Fibroblast of lung (primary cell): ENCODE data around the gene GRID1. TPM values are rescaled to one million over a fixed set of nuclear protein-coding genes. Genes with fewer than 3 reads are reported as not detected.
A peak's percentile ranks its signal among the peaks of the same experiment; 100 is the strongest.

Source experiments
- DNase-seq, 2 donors: peaks; one replicate each; pipeline versions ENCODE4 v3.0.0 to v3.0.0-alpha.2; 2010; ENCODE audit warnings: low read depth in 2 of 2
- H2AFZ ChIP-seq: 2 replicates; pipeline ENCODE4 v1.5.1; 2012; ENCODE audit warnings: low read length, control low read depth, inconsistent platforms
- H3K27ac ChIP-seq: 2 replicates; pipeline ENCODE4 v1.5.1; 2011; ENCODE audit warnings: low read length, control low read depth; ENCODE audit not compliant: insufficient read depth
- H3K27me3 ChIP-seq: 2 replicates; pipeline ENCODE4 v1.5.1; 2011; ENCODE audit warnings: mild to moderate bottlenecking, low read length; ENCODE audit not compliant: control insufficient read depth, insufficient read depth
- H3K36me3 ChIP-seq: 2 replicates; pipeline ENCODE4 v1.5.1; 2011; ENCODE audit warnings: low read length; ENCODE audit not compliant: control insufficient read depth, insufficient read depth
- H3K4me1 ChIP-seq: 2 replicates; pipeline ENCODE4 v1.5.1; 2011; ENCODE audit warnings: low read length; ENCODE audit not compliant: control insufficient read depth, insufficient read depth; ENCODE audit errors: extremely low read depth
- H3K4me2 ChIP-seq: 2 replicates; pipeline ENCODE4 v1.5.1; 2011; ENCODE audit warnings: low read length, control low read depth; ENCODE audit not compliant: insufficient read depth; ENCODE audit errors: extremely low read depth
- H3K4me3 ChIP-seq, 4 experiments: fragments of 200-600 bp in 1 of 4; sonication (generic) in 1 of 4; replicated peaks in 1 of 4; 2 replicates each; pipeline ENCODE4 v1.5.1; 2011 to 2016; ENCODE audit warnings: low read length in 4 of 4, low read depth in 3 of 4, mild to moderate bottlenecking in 3 of 4, control low read depth in 2 of 4, inconsistent platforms in 1 of 4, mixed read lengths in 1 of 4; ENCODE audit not compliant: insufficient read depth in 1 of 4; ENCODE audit errors: control extremely low read depth in 1 of 4
- H3K79me2 ChIP-seq: 2 replicates; pipeline ENCODE4 v1.5.1; 2012; ENCODE audit warnings: mild to moderate bottlenecking, low read length, inconsistent platforms; ENCODE audit not compliant: control insufficient read depth, insufficient read depth
- H3K9ac ChIP-seq: 2 replicates; pipeline ENCODE4 v1.5.1; 2011; ENCODE audit warnings: mild to moderate bottlenecking, low read length, control low read depth; ENCODE audit not compliant: insufficient read depth
- H3K9me3 ChIP-seq: 2 replicates; pipeline ENCODE4 v1.5.1; 2012; ENCODE audit warnings: low read depth, low read length; ENCODE audit not compliant: control insufficient read depth, insufficient read depth
- H4K20me1 ChIP-seq: 2 replicates; pipeline ENCODE4 v1.5.1; 2011; ENCODE audit warnings: low read length; ENCODE audit not compliant: control insufficient read depth, insufficient read depth; ENCODE audit errors: extremely low read depth
- CTCF ChIP-seq, 2 donors: IDR thresholded peaks in 1 of 2; conservative IDR thresholded peaks in 1 of 2; 1 replicate in 1 of 2; 2 replicates in 1 of 2; pipeline ENCODE4 v1.5.1; 2011 to 2012; ENCODE audit warnings: low read length in 2 of 2, control low read depth in 1 of 2, inconsistent platforms in 1 of 2, low read depth in 1 of 2, mild to moderate bottlenecking in 1 of 2
- EZH2 ChIP-seq: IDR thresholded peaks from 2 replicates; pipeline ENCODE4 v1.5.1; 2012; ENCODE audit warnings: low read length, control low read depth, mild to moderate bottlenecking; ENCODE audit errors: missing control alignments
- polyA plus RNA-seq, 2 donors: library from polyadenylated mRNA; depleted of rRNA in 1 of 2; stranded (reverse) in 1 of 2; unstranded in 1 of 2; fragments of >200 nt; gene quantifications; 2 replicates each; pipeline ENCODE4 v1.2.1, GENCODE V29; 2011 to 2012; ENCODE audit warnings: missing spikeins in 1 of 2
- total RNA-seq: library from RNA; depleted of rRNA; stranded (reverse); fragments of >200 nt; gene quantifications from 2 replicates; pipeline ENCODE4 v1.2.1, GENCODE V29; 2014

GRID1 gene
- total and polyA plus RNA-seq, 2 donors (not counting 1 experiment from before 2014, with no cell fraction given) = 0.03 to 0.33 TPM

- no peak for TF ChIP-seq CTCF (conservative IDR thresholded peaks at IDR 0.05 in 1 of 2, IDR thresholded peaks at IDR 0.05 in 1 of 2; ENCODE audit: low read depth in 1 of 2, low read length in 2 of 2)
- Histone ChIP-seq H2AFZ (no peak overlapping the region), H3K9ac (no peak overlapping the region), H3K4me1 (peaks cover 2% of the 10 kb centered on the region), H3K27me3 (no peaks in the 10 kb centered on the region), H3K4me3 (no peak overlapping the region), H3K9me3 (no peaks in the 10 kb centered on the region), H3K36me3 (no peaks in the 10 kb centered on the region), H3K79me2 (no peaks in the 10 kb centered on the region), H4K20me1 (no peaks in the 10 kb centered on the region), H3K4me2 (no peak overlapping the region), H3K27ac (no peak overlapping the region)
- peak; percentile 45 to 57 for DNase-seq
Measured at GRCh38 chr10:86413046-86413728, 46.6 kb upstream of the GRID1 start.

DNA sequence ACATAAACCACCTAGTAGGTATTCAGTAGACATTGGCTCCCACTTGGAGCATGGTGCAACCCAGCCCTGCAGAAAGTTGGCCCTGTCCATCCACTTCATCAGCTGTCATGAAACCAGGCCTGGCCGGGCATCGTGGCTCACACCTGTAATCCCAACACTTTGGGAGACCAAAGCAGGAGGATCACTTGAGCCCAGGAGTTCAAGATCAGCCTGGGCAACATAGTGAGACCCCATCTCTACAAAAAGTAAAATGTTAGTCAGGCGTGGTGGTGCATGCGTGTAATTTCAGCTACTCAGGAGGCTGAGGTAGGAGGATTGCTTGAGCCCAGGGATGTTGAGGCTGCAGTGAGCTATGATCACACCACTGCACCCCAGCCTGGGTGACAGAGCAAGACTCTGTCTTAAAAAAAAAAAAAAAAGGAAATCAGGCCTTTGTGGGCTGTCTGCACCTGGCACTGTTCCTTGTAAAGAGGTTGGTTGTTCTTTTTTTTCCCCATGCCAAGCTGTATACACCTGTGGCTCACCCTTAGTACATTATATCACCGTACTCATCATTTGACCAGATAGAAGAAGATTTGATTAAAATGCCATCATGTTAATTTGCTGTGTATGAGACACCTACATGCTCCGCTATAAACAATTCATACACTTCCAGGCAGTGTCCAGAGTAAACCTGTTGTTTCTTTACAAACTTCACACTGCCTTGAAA, 45.4 kb upstream of the GRID1 start:
- Histone ChIP-seq H3K27me3 (no peaks in the 10 kb centered on the region), H3K36me3 (no peaks in the 10 kb centered on the region), H3K9ac (no peak overlapping the region), H4K20me1 (no peaks in the 10 kb centered on the region), H3K27ac (no peak overlapping the region), H3K4me3 (no peak overlapping the region), H3K4me1 (peaks cover 2% of the 10 kb centered on the region), H3K4me2 (no peak overlapping the region), H3K79me2 (no peaks in the 10 kb centered on the region), H2AFZ (peak overlapping the region; percentile 45), H3K9me3 (no peaks in the 10 kb centered on the region)
- TF ChIP-seq CTCF (conservative IDR thresholded peaks at IDR 0.05 in 1 of 2, IDR thresholded peaks at IDR 0.05 in 1 of 2; ENCODE audit: low read depth in 1 of 2, low read length in 2 of 2) = no peak
- no peak for TF ChIP-seq EZH2
- no peak for DNase-seq

DNA sequence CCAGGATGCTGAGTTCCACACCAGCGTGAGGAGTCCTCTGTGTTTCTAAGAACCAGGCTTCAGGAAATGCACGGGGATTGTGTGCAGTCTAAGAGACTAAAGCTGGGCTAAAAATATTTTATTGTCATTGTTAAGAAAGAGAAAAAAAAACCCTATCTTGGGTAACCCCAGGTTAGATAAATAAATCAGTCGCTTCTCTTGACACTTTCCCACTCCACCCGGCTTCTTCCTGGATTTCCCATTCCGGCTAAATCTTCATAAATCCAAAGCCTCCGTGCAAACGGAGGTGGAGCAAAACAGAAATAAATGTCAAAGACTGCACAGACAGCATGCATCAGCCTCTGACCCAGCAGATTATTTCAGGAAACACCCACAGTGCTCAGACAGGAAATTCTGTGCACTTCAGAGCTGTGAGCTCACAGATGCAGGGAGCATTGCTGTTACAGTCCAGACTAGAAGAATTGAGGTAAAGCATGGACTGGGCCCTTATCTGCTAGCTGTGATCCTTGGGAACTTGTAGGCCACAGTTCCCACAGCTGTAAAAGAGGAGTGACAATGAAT, 44.8 kb upstream of the GRID1 start:
- peak overlapping the region; percentile 45 for H2AFZ ChIP-seq
- no peak overlapping the region for H3K4me3 ChIP-seq
- H3K4me1 ChIP-seq = peaks cover 2% of the 10 kb centered on the region
- H3K4me2 ChIP-seq = no peak overlapping the region
- DNase-seq = peak; percentile 36 to 89
- H4K20me1 ChIP-seq = no peaks in the 10 kb centered on the region
- no peak overlapping the region for H3K9ac ChIP-seq
- no peaks in the 10 kb centered on the region for H3K36me3 ChIP-seq
- no peaks in the 10 kb centered on the region for H3K9me3 ChIP-seq
- no peak overlapping the region for H3K27ac ChIP-seq
- TF ChIP-seq CTCF (conservative IDR thresholded peaks at IDR 0.05 in 1 of 2, IDR thresholded peaks at IDR 0.05 in 1 of 2; ENCODE audit: low read depth in 1 of 2, low read length in 2 of 2) = no peak
- TF ChIP-seq EZH2 = no peak
- no peaks in the 10 kb centered on the region for H3K27me3 ChIP-seq
- H3K79me2 ChIP-seq = no peaks in the 10 kb centered on the region
